GM12891 (cell line): ENCODE data around the gene CENPC.

ENCODE experiments used
- PAX5 ChIP-seq: IDR thresholded peaks from 2 replicates; pipeline ENCODE4 v1.6.1; 2011; ENCODE audit warnings: low read length, moderate library complexity, mild to moderate bottlenecking; ENCODE audit not compliant: insufficient read depth, severe bottlenecking
- POLR2A ChIP-seq: IDR thresholded peaks from 2 replicates; pipeline ENCODE4 v1.6.1; 2011; ENCODE audit warnings: low read depth, low read length, control low read depth
- POLR2AphosphoS5 ChIP-seq: IDR thresholded peaks from 2 replicates; pipeline ENCODE4 v1.6.1; 2011; ENCODE audit warnings: low read depth, low read length, control low read depth
- POU2F2 ChIP-seq: IDR thresholded peaks from 2 replicates; pipeline ENCODE4 v1.6.1; 2011; ENCODE audit warnings: low read depth, mild to moderate bottlenecking, control low read depth, low read length, moderate library complexity
- SPI1 ChIP-seq: IDR thresholded peaks from 2 replicates; pipeline ENCODE4 v1.6.1; 2011; ENCODE audit warnings: low read depth, low read length, control low read depth
- TAF1 ChIP-seq: IDR thresholded peaks from 2 replicates; pipeline ENCODE4 v1.6.1; 2011; ENCODE audit warnings: low read depth, low read length, control low read depth

- TF ChIP-seq TAF1, result no peak
- TF ChIP-seq POLR2A, result no peak
- no peak for TF ChIP-seq POU2F2
- no peak for TF ChIP-seq POLR2AphosphoS5
- no peak for TF ChIP-seq SPI1
- TF ChIP-seq PAX5, result no peak
These were observed 84.7 kb downstream of the CENPC start for GRCh38 chr4:67460574-67460973.
